ENCODE data around the gene FARS2.

Gene FARS2

GRCh38 chr6:5270093-5270680 lies 8.9 kb downstream of the FARS2 start:
- Histone ChIP-seq H3K79me2 (ENCODE audit: insufficient read depth, low read length) (peaks cover 54% of the 10 kb centered on the region), H3K36me3 (ENCODE audit: insufficient read depth, low read length) (no peaks in the 10 kb centered on the region; the same call in 1 of the 2 replicates), H2AFZ (ENCODE audit: low read depth, low read length) (no peak overlapping the region), H3K4me3 (ENCODE audit: low read depth in 1 of 2, low read length in 2 of 2) (no peak overlapping the region), H3K4me2 (ENCODE audit: insufficient read depth, low read length) (no peak overlapping the region), H3K27me3 (ENCODE audit: insufficient read depth, low read length, poor library complexity) (no peaks in the 10 kb centered on the region), H3K27ac (ENCODE audit: low read length) (no peak overlapping the region), H3K9ac (ENCODE audit: low read depth, low read length) (no peak overlapping the region), H4K20me1 (ENCODE audit: insufficient read depth, low read length) (peaks cover 14% of the 10 kb centered on the region; the same call in 1 of the 2 replicates), H3K9me3 (ENCODE audit: insufficient read depth, low read length, severe bottlenecking) (no peaks in the 10 kb centered on the region), H3K4me1 (ENCODE audit: insufficient read depth, low read length) (peaks cover 9% of the 10 kb centered on the region)
- ATAC-seq (ENCODE audit: insufficient read depth, low read depth) (no peak), DNase-seq (no peak)
- no peak for TF ChIP-seq EZH2 (IDR thresholded peaks at IDR 0.05; ENCODE audit: borderline replicate concordance, low read depth, low read length, severe bottlenecking)
- TF ChIP-seq, protein P1, sequence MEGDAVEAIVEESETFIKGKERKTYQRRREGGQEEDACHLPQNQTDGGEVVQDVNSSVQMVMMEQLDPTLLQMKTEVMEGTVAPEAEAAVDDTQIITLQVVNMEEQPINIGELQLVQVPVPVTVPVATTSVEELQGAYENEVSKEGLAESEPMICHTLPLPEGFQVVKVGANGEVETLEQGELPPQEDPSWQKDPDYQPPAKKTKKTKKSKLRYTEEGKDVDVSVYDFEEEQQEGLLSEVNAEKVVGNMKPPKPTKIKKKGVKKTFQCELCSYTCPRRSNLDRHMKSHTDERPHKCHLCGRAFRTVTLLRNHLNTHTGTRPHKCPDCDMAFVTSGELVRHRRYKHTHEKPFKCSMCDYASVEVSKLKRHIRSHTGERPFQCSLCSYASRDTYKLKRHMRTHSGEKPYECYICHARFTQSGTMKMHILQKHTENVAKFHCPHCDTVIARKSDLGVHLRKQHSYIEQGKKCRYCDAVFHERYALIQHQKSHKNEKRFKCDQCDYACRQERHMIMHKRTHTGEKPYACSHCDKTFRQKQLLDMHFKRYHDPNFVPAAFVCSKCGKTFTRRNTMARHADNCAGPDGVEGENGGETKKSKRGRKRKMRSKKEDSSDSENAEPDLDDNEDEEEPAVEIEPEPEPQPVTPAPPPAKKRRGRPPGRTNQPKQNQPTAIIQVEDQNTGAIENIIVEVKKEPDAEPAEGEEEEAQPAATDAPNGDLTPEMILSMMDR (IDR thresholded peaks at IDR 0.05; ENCODE audit: borderline replicate concordance, extremely low read depth, low read length, poor library complexity, severe bottlenecking): no peak

DNA sequence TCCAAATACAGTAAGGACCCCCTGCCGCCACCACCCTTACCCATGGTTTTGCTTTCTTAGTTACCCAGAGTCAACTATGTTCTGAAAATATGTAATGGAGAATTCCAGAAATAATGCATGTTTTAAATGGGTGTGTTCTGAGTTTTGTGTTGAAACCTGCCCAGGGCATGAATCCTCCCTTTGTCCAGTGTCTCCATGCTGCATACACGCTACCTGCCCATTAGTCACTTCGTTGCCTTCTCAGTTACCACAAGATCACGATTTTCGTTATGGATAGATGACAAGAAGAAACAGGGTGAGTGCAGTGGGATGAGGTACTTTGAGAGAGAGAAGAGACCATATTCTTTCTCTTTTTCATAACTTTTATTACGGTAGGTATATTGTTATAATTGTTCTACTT lies 10.6 kb downstream of the FARS2 start:
- Histone ChIP-seq H3K9me3 (ENCODE audit: insufficient read depth, low read length, severe bottlenecking) (no peaks in the 10 kb centered on the region), H3K27ac (ENCODE audit: low read length) (no peak overlapping the region), H3K36me3 (ENCODE audit: insufficient read depth, low read length) (no peaks in the 10 kb centered on the region; the same call in 1 of the 2 replicates), H3K4me1 (ENCODE audit: insufficient read depth, low read length) (peaks cover 9% of the 10 kb centered on the region), H3K79me2 (ENCODE audit: insufficient read depth, low read length) (peaks cover 44% of the 10 kb centered on the region), H4K20me1 (ENCODE audit: insufficient read depth, low read length) (peaks cover 14% of the 10 kb centered on the region; the same call in 1 of the 2 replicates), H3K9ac (ENCODE audit: low read depth, low read length) (no peak overlapping the region), H2AFZ (ENCODE audit: low read depth, low read length) (no peak overlapping the region), H3K4me2 (ENCODE audit: insufficient read depth, low read length) (no peak overlapping the region), H3K27me3 (ENCODE audit: insufficient read depth, low read length, poor library complexity) (no peaks in the 10 kb centered on the region), H3K4me3 (ENCODE audit: low read depth in 1 of 2, low read length in 2 of 2) (no peak overlapping the region)
- no peak for TF ChIP-seq EZH2 (IDR thresholded peaks at IDR 0.05; ENCODE audit: borderline replicate concordance, low read depth, low read length, severe bottlenecking)
- TF ChIP-seq, protein P1 (IDR thresholded peaks at IDR 0.05; ENCODE audit: borderline replicate concordance, extremely low read depth, low read length, poor library complexity, severe bottlenecking): no peak
- no peak for DNase-seq
- ATAC-seq (ENCODE audit: insufficient read depth, low read depth): no peak

- Histone ChIP-seq H3K4me1 (ENCODE audit: insufficient read depth, low read length) (peaks cover 9% of the 10 kb centered on the region), H3K27me3 (ENCODE audit: insufficient read depth, low read length, poor library complexity) (no peaks in the 10 kb centered on the region), H3K36me3 (ENCODE audit: insufficient read depth, low read length) (no peaks in the 10 kb centered on the region; the same call in 1 of the 2 replicates), H3K9ac (ENCODE audit: low read depth, low read length) (no peak overlapping the region), H3K9me3 (ENCODE audit: insufficient read depth, low read length, severe bottlenecking) (no peaks in the 10 kb centered on the region), H3K4me3 (ENCODE audit: low read depth in 1 of 2, low read length in 2 of 2) (no peak overlapping the region), H3K27ac (ENCODE audit: low read length) (0 out of 2 replicates have a peak overlapping the region, but pooled peaks have one; percentile 6), H3K4me2 (ENCODE audit: insufficient read depth, low read length) (no peak overlapping the region), H4K20me1 (ENCODE audit: insufficient read depth, low read length) (peaks cover 18% of the 10 kb centered on the region; the same call in 1 of the 2 replicates), H3K79me2 (ENCODE audit: insufficient read depth, low read length) (peaks cover 46% of the 10 kb centered on the region), H2AFZ (ENCODE audit: low read depth, low read length) (no peak overlapping the region)
- TF ChIP-seq EZH2 (IDR thresholded peaks at IDR 0.05; ENCODE audit: borderline replicate concordance, low read depth, low read length, severe bottlenecking): no peak
- TF ChIP-seq, protein P1 (IDR thresholded peaks at IDR 0.05; ENCODE audit: borderline replicate concordance, extremely low read depth, low read length, poor library complexity, severe bottlenecking): no peak
- DNase-seq (no peak), ATAC-seq (ENCODE audit: insufficient read depth, low read depth) (peak; percentile 37; the same call in 1 of the 3 replicates)
Observed at GRCh38 chr6:5274231-5274630, 12.9 kb downstream of the FARS2 start.
